Activated CD8-positive, alpha-beta memory T cell treated with anti-CD3 and anti-CD28 coated beads, Interleukin-2, amount 50 U/mL, for 1 hour (primary cell): ENCODE results near the gene TCHH.

ENCODE experiments used
- DNase-seq: peaks from one replicate; pipeline ENCODE4 v3.0.0-alpha.2; 2020; ENCODE audit errors: extremely low read depth

Gene TCHH

GRCh38 chr1:152067929-152068328 lies 47.3 kb downstream of the TCHH start:
- no peak for DNase-seq

GRCh38 chr1:152067150-152067549 lies 48.1 kb downstream of the TCHH start:
- no peak for DNase-seq

GRCh38 chr1:152061952-152062351 lies 53.3 kb downstream of the TCHH start:
- no peak for DNase-seq
